LoVo (cell line): ENCODE measurements around the gene LRRTM3.

Experiments used
- DNase-seq: peaks from one replicate; pipeline ENCODE4 v3.0.0-alpha.2; 2016; ENCODE audit warnings: low spot score

Gene LRRTM3

GRCh38 chr10:66934711-66935110, 8.9 kb downstream of the LRRTM3 start:
- no peak for DNase-seq

- no peak for DNase-seq
Measured at GRCh38 chr10:66940965-66941364, 15.1 kb downstream of the LRRTM3 start.

DNA sequence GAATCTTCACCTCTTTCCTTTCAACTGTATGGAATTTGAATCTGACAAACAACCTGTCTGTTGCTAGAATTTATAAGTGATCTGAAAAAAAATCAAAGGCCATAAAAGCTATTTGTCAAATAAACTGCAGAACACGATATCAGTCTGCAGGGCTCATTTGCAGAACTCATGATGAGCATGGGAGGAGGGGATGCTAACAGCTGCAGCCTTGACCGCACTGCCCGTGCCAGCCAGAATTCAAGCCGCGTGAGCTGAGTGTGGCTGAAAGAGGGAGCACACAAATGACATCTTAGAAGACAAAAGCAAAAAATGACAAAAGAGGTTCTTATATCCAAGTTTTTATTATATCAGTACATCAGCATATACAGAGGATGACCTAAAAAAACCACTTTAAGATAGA, 15.7 kb downstream of the LRRTM3 start:
- no peak for DNase-seq

GRCh38 chr10:66942407-66942806, 16.6 kb downstream of the LRRTM3 start:
- DNase-seq: no peak

- no peak for DNase-seq
Measured at GRCh38 chr10:66943590-66943989, 17.8 kb downstream of the LRRTM3 start.

- no peak for DNase-seq
Measured at GRCh38 chr10:66951896-66952295, 26.1 kb downstream of the LRRTM3 start.

DNA sequence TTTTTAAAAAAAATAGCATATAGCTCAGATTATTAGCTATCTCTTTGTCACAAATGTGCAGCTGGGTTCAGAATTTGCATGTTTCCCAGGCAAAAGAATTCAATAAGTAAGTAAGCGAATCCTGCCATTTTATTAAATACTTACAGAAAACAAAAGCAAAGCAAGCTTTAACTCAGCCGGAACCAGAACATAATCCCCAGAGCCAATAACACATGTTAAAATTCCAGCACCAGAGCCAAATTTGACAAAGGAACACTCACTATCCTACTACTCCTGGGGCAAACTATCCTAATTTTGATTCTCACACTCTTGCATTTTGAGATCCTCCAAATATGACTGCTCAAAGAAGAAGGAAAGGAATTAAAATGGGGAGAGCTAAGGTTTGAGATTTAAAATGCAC, 32.6 kb downstream of the LRRTM3 start:
- DNase-seq: no peak

DNA sequence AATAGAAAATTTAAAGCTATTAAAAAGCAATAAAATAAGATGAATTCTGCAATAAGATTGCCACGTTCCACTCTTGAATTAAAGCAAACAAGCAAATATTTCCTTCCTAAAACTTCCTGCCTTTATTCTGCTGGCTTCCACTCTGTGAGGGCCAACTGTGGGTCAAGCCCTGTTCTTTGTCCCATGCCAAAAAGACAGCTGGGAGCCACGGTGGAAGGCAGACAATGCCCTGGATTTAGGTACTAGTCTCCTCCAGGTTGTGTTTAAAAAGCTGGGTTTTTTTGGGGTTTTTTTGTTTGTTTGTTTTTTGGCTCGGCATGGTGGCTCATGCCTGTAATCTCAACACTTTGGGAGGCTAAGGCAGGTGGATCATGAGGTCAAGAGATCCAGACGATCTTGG, 39.1 kb downstream of the LRRTM3 start:
- DNase-seq: no peak

DNA sequence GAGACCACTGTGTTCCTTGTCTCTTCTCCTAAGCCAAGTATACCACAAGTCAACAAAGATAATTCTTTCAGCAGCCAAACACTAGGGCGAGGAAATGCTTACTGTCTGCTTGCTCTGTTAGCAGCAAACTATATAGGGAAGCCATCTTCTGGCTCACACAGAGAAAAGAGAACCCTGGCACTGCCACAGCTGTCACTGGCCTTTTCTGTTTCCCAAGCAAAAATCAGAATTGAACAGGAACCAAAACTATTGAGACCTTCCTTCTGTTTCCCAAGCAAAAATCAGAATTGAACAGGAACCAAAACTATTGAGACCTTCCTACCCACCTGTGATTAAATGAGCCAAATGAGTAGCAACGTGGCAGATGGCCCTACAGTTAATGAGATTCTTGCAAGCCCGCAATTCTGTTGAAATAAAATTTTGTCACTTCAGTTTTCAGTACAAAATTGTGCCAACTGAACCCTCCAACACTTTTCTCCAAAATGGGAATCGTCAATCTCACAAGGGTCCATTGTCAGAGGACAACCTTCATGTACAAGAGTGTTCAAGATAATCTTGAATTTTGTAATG, 54.5 kb downstream of the LRRTM3 start:
- DNase-seq: no peak

GRCh38 chr10:66981361-66982052, 55.7 kb downstream of the LRRTM3 start:
- DNase-seq: no peak

DNA sequence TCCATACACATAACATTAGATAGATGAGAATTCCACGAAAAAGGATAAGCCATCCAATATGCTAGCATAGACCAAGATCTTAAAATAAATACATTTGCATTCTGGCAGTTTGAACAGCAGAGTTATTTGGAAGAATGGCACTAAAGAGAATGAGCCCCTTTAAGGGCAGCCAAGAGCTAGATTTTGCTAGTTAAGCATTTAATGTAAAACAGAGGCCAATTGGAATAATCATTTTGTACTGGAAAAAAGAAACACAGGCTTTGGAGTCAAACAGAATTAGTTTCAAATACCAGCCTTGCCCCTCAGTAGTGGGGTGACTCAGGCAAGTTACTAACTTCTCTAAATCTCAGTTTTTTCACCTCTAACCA, 56.2 kb downstream of the LRRTM3 start:
- no peak for DNase-seq

DNA sequence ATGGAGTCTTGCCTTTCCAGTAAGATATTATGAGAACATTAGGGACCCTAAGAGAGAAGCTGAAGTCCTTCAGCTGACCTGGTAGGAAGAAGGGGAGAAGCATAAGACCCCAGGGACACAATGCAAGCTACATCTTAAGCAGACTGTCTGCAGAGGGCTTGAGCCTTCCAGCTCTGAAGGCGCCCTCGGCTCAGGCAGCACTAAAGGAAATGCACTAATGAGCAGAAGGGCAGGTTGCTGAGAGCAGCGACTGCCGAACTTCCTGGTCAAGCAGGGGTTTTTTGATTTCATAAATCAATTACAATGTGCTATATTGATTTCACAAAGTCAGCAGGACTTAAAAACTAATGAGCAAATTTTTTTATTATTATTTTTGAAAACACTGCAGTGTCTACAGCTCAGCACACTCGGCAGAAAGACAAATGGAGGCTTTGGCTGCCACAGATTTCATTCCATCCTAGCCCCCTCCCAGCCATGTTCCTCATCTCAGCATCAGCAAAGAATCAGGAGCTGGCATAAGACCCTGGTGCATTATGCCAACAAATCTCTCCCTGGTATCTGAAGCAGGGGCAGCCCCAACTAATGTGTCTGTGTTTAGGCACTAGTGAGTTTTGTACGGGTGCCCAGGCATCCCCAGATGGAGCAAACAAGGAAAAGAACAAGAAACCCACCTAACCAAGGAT, 57.1 kb downstream of the LRRTM3 start:
- no peak for DNase-seq

GRCh38 chr10:66983475-66983818, 57.6 kb downstream of the LRRTM3 start:
- no peak for DNase-seq

DNA sequence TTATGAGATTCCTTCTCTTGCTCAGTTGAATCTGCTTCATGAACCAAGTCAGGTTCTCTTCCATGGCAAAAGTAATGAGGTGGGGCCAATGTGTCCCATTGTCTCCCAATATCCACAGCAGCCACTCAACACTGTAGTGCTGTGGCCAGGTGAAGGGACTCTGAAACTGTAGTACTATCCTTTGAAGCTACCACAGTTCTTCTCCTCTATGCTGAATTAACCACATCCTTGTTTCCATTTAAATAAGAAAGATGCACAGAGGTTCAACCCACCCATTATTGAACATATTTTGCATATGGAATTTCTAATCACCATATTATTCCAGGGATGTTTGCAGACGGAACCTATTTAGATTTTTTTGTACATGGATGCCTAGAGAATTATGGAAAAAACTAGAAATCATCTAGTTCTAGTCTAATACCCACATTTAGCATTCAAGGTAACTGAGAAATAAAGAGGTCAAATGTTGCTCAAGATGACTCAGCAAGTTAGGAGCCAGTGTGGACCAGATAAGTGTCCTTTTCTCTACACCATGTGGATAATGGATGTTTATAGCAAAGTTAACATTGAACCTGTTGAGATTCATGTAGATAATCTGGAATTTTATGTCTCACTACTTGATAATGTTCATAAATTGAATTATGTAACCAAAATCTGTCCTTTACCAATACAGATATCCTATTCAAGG, 64.5 kb downstream of the LRRTM3 start:
- DNase-seq: no peak

DNA sequence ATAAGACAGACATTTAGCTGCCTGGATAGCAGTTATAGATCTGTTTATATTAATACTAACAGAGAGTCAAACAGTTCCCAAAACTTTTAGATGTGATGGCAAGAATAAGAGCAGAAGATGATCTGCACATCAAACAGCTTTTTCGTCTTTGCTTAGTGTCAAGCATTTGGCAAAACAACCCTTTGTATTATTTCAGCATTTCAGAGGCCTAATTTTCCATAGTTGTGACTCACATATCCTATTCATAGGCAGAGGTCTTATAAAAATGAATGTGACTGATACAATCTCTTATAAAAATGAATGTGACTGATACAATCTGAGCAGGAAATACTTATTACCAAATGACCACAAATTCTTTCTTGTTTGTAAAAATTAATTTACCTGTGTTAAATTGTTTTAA, 71.2 kb downstream of the LRRTM3 start:
- no peak for DNase-seq

- no peak for DNase-seq
Measured at GRCh38 chr10:66999762-67000545, 74.1 kb downstream of the LRRTM3 start.

DNA sequence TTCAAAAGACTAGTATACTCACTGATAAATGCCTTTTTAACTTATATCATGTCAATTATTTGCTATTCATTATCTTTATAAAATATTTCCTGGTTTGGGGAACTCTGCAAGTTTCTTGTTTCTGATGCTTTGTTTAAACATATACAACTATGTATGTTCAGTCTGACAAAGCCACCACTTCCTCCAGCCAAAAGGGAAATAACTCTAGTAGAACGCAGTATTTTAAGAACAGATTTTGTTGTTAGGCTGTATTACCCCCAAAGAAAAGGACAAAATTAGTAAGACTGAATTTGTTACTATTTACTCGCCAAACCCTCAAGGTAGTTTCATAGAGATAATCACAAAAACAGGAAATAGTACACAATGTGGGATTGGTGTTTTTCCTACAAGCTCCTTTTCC, 78.9 kb downstream of the LRRTM3 start:
- DNase-seq: no peak

GRCh38 chr10:67005981-67006380, 80.1 kb downstream of the LRRTM3 start:
- no peak for DNase-seq

GRCh38 chr10:67011480-67011879, 85.6 kb downstream of the LRRTM3 start:
- DNase-seq: no peak

GRCh38 chr10:67011981-67012380, 86.1 kb downstream of the LRRTM3 start:
- DNase-seq: no peak

DNA sequence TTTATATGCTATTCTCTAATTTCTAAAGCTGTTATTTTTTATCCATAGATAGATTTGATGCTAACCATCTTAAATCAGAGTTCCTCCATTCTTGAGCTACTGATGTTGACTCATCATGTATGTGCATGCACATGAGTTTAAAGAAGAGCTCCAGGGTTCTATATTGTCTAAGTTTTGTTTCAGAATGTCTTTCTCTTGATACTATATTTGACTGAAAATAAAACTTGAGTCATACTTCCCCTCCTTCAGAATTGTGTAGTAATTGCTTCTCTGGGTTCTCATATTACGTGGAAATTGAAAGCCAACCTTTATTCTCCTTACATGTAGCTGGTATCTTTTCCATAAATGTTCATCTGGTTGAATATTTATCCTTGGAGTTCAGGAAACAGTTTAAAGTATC, 89.4 kb downstream of the LRRTM3 start:
- no peak for DNase-seq

GRCh38 chr10:67017218-67017617, 91.4 kb downstream of the LRRTM3 start:
- DNase-seq: no peak
